ENCODE measurements around the gene PPIC.

The PPIC gene

DNA sequence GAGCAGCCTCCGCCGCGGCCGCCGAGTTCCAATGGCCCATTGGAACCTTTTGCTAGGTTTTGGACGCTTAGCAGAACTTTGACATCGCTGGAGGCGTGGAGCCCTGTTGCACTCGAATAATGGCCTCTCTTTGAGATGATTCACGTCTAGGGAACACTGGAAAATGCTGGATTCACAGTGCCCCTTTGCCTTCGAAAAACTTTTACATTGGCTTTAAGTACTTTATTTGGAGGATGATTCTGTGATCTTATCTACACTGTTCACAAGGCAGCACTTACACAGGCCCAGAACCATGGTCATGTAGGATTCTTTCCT is 536 bp upstream of the PPIC start:
- no peak overlapping the region for H3K27ac Mint-ChIP-seq
- peak overlapping the region; percentile 45 for H3K4me3 Mint-ChIP-seq
- no peaks in the 10 kb centered on the region for H3K36me3 Mint-ChIP-seq
- H3K27me3 Mint-ChIP-seq: peaks cover 41% of the 10 kb centered on the region
- no peaks in the 10 kb centered on the region for H3K9me3 Mint-ChIP-seq (ENCODE audit: low read depth)
- peaks cover 14% of the 10 kb centered on the region for H3K4me1 Mint-ChIP-seq (ENCODE audit: low read depth)

DNA sequence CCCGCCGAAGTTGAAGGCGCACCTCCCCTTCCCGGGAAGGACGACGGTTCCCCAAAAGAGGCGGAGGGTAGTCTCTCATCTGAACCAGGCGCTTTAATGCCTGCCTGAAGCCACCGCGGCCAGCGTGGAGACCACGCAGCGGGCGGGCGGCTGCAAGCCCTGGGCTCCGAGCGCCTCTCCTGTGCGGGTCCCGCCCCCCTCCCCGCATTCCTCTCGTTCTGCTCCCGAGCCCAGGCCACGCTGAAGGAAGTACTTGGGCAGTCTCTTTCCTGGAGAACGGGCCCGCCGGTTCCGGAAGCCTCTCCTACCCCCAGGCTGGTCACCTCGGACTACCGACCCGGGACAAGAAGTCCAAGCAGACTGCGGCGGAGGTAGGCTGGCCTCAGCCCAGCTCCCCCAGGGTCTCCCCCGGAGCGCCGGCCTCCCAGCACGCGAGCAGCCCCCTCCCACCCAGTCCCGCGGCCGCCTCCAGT is 571 bp downstream of the PPIC start:
- H3K27ac Mint-ChIP-seq: no peak overlapping the region
- H3K27me3 Mint-ChIP-seq: peaks cover 44% of the 10 kb centered on the region
- H3K36me3 Mint-ChIP-seq: no peaks in the 10 kb centered on the region

DNA sequence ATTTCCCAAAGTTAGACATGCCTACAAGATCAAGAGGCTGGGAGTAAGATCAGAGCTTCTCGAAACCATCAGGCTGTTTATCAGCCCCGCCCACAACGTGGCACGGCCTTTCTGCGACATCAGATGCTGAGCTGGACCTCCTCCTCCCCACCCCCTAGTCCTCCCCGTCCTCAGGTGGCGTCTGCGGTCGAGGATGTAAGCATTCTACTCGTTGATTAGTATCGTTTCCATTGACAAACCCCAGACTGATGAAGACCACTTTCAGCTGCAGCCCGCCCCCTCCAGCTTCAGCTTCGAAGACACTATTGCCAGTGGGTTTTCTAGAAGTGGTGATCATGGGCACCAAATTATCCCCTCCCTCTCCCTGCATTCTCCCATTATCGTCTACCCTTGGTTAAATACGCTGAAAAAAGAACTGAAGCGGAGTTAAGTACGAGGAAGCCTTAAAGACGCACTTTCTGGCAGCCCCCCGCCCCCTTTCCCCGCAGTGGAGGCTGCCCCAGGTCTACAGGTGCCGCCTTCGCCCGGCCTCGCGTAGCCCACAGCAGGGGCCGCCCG is 1.1 kb downstream of the PPIC start:
- H3K9me3 Mint-ChIP-seq (ENCODE audit: low read depth): no peaks in the 10 kb centered on the region
- H3K27ac Mint-ChIP-seq: no peak overlapping the region
- peak overlapping the region; percentile 78 for H3K4me3 Mint-ChIP-seq
- H3K36me3 Mint-ChIP-seq: no peaks in the 10 kb centered on the region
- peaks cover 14% of the 10 kb centered on the region for H3K4me1 Mint-ChIP-seq (ENCODE audit: low read depth)
- peaks cover 44% of the 10 kb centered on the region for H3K27me3 Mint-ChIP-seq

More for the DNA sequence above, 571 bp downstream of the PPIC start:
- no peaks in the 10 kb centered on the region for H3K9me3 Mint-ChIP-seq (ENCODE audit: low read depth)
- H3K4me3 Mint-ChIP-seq: peak overlapping the region; percentile 78
- H3K4me1 Mint-ChIP-seq (ENCODE audit: low read depth): peaks cover 14% of the 10 kb centered on the region

DNA sequence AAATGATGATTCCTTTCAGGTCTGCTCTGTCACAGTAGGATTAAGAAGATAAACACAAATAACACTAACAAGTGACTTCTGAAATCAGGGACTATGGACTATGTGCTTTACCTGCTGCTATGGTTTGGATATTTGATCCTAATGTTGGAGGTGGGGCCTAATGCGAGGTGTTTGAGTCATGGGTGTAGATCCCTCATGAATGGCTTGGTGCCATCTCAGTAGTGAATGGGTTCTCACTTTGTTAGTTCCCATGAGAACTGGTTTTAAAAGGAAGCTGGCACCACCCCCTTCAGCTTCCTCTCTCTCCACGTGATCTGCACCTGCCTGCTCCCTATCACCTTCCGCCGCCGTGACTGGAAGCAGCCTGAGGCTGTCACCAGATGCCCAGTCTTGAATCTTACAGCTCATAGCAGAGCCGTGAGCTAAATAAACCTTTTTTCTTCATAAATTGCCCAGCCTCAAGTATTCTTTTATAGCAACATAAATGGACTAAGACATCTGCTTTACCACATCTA is 3.3 kb downstream of the PPIC start:
- H3K9me3 Mint-ChIP-seq (ENCODE audit: low read depth): no peaks in the 10 kb centered on the region
- no peaks in the 10 kb centered on the region for H3K36me3 Mint-ChIP-seq
- peaks cover 39% of the 10 kb centered on the region for H3K27me3 Mint-ChIP-seq
- H3K4me3 Mint-ChIP-seq: no peak overlapping the region
- peaks cover 14% of the 10 kb centered on the region for H3K4me1 Mint-ChIP-seq (ENCODE audit: low read depth)
- no peak overlapping the region for H3K27ac Mint-ChIP-seq

DNA sequence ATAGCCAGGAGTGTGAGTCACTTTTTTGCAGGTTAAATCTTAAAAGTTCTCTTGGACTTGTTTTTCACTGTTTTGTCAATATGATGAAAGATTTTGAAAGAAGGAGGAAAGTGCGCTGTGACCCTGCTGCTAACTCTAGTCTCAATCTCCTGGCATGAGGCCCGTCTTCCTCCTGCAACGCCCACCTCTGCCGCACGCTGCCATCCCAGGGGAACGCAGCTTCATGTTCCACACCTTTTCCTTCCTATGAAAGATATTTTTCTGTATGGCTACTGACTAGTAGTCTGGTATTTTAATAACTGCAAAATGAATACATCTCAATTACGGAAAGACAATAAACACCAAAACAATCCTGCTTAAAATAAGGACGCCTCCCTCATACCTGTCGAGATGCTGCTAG is 8.3 kb downstream of the PPIC start:
- peaks cover 14% of the 10 kb centered on the region for H3K27me3 Mint-ChIP-seq
- H3K4me1 Mint-ChIP-seq (ENCODE audit: low read depth): no peaks in the 10 kb centered on the region
- no peaks in the 10 kb centered on the region for H3K9me3 Mint-ChIP-seq (ENCODE audit: low read depth)
- no peaks in the 10 kb centered on the region for H3K36me3 Mint-ChIP-seq
- no peak overlapping the region for H3K27ac Mint-ChIP-seq
- no peak overlapping the region for H3K4me3 Mint-ChIP-seq

DNA sequence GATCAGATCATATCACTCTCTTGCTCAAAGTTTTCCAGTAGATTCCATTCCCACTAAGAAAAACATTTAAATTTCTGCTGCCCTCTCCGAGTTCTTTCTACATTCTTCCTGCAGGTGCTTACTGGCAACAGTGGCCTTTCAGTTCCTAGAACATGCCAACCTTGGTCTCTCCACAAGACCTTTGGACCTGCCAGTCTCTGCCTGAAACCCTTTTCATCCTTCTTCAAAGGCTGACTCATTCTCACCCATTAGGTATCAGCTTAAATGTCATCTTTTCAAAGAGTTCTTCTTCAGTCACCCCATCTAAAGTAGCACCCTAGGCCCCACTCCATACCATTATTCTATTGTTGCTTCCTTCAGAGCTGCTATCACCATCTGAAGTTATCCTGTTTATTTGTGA is 21.8 kb downstream of the PPIC start:
- Mint-ChIP-seq H3K27ac (no peak overlapping the region), H3K36me3 (no peaks in the 10 kb centered on the region), H3K4me1 (ENCODE audit: low read depth) (no peaks in the 10 kb centered on the region), H3K9me3 (ENCODE audit: low read depth) (peaks cover 6% of the 10 kb centered on the region), H3K4me3 (no peak overlapping the region), H3K27me3 (peaks cover 3% of the 10 kb centered on the region)

DNA sequence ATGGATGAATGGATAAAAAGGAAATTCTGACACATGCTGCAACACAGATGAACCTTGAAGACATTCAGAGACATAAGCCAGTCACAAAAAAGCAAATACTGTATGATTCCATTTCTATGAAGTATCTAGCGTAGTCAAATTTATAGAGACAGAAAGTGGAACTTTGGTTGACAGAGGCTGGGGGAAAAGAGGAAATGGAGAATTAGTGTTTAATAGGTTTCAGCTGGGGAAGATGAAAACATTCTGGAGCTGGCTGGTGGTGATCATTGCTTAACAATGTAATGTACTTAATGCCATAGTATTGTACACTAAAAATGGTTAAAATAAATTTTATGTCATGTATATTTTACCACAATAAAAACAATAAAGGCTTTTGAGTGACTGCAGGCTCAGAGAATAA is 24.2 kb downstream of the PPIC start:
- H3K27me3 Mint-ChIP-seq: no peaks in the 10 kb centered on the region
- H3K4me3 Mint-ChIP-seq: no peak overlapping the region
- H3K27ac Mint-ChIP-seq: no peak overlapping the region
- no peaks in the 10 kb centered on the region for H3K4me1 Mint-ChIP-seq (ENCODE audit: low read depth)
- no peaks in the 10 kb centered on the region for H3K36me3 Mint-ChIP-seq
- peaks cover 6% of the 10 kb centered on the region for H3K9me3 Mint-ChIP-seq (ENCODE audit: low read depth)

DNA sequence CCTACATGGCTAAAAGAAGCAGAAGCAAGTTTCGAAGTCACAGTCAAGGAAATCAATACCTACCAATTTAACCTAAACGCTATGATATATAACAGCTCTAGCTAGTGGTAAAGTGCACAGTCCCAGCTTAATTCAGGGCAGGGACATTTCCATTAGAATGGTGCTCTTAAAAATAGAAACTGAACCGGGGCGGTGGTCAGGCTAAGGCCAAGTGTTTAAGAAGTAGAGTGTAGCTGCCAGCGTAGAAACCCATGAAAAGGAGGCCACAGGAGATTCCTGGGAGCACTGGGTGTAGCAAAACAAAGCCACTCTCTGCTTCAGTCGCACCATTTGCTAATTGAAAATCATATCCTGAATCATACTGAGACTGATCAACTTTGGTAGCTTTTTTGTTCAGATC is 28.8 kb downstream of the PPIC start:
- no peaks in the 10 kb centered on the region for H3K4me1 Mint-ChIP-seq (ENCODE audit: low read depth)
- H3K9me3 Mint-ChIP-seq (ENCODE audit: low read depth): no peaks in the 10 kb centered on the region
- H3K36me3 Mint-ChIP-seq: no peaks in the 10 kb centered on the region
- H3K4me3 Mint-ChIP-seq: no peak overlapping the region
- no peak overlapping the region for H3K27ac Mint-ChIP-seq
- H3K27me3 Mint-ChIP-seq: no peaks in the 10 kb centered on the region

DNA sequence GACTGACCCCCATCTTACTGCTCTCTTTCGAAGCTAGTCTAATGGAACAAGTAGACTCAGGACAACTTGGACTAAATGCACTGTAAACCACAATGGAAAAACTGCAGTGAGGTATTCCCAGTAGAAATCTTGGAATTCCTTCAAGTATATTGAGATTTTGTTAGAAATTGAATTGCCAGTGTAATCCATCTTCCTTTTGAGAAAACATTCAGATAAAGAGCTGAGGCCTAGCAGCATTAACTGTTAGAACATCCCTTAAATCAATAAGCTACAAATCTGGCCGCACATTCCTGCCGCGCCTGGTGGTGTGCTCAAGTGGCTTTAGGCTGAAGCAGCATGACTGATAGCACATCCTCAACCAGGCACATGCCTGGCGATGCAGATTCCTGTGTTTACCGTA is 29.3 kb downstream of the PPIC start:
- H3K36me3 Mint-ChIP-seq: no peaks in the 10 kb centered on the region
- no peak overlapping the region for H3K27ac Mint-ChIP-seq
- no peak overlapping the region for H3K4me3 Mint-ChIP-seq
- no peaks in the 10 kb centered on the region for H3K4me1 Mint-ChIP-seq (ENCODE audit: low read depth)
- no peaks in the 10 kb centered on the region for H3K27me3 Mint-ChIP-seq
- H3K9me3 Mint-ChIP-seq (ENCODE audit: low read depth): no peaks in the 10 kb centered on the region

DNA sequence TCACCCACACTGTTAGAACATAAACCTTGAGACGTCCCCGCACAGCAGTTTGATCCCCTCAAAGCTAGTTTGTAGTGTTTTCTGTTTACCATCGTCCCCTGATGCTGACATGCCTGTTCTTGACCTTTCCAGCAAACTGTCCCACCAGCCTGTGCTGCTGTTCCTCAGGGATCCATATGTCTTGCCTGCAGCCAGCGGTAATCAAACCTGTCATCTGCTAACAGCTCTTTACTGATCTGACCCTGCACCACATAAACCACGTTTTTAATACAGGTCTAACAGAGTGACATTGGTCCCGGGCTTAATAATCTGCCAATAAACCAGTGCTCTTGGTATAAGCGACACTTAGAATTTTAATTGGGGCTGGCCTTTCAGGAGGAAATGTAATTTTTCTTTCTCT is 34.7 kb downstream of the PPIC start:
- no peak overlapping the region for H3K4me3 Mint-ChIP-seq
- H3K9me3 Mint-ChIP-seq (ENCODE audit: low read depth): no peaks in the 10 kb centered on the region
- no peaks in the 10 kb centered on the region for H3K27me3 Mint-ChIP-seq
- H3K4me1 Mint-ChIP-seq (ENCODE audit: low read depth): no peaks in the 10 kb centered on the region
- no peaks in the 10 kb centered on the region for H3K36me3 Mint-ChIP-seq
- no peak overlapping the region for H3K27ac Mint-ChIP-seq

DNA sequence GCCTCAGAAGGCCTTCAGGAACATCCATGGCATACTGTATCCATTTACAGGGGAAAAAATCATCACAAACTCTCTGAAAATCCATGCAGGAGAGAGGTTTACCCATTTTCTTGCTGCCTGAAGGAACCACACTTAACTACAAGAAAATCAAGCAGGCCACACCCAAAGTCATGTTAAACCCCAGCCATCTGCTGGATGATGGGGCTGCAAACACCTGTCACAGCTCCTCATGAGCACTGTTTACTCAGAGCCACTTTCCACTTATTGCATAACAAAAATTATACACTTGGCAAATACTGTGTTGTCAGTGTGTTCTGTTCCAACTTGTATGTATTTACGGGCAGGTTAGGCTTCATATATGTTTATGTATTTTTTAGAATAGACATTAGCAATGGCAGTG is 35.8 kb downstream of the PPIC start:
- no peak overlapping the region for H3K27ac Mint-ChIP-seq
- no peaks in the 10 kb centered on the region for H3K36me3 Mint-ChIP-seq
- H3K4me1 Mint-ChIP-seq (ENCODE audit: low read depth): no peaks in the 10 kb centered on the region
- no peaks in the 10 kb centered on the region for H3K9me3 Mint-ChIP-seq (ENCODE audit: low read depth)
- H3K4me3 Mint-ChIP-seq: no peak overlapping the region
- no peaks in the 10 kb centered on the region for H3K27me3 Mint-ChIP-seq

DNA sequence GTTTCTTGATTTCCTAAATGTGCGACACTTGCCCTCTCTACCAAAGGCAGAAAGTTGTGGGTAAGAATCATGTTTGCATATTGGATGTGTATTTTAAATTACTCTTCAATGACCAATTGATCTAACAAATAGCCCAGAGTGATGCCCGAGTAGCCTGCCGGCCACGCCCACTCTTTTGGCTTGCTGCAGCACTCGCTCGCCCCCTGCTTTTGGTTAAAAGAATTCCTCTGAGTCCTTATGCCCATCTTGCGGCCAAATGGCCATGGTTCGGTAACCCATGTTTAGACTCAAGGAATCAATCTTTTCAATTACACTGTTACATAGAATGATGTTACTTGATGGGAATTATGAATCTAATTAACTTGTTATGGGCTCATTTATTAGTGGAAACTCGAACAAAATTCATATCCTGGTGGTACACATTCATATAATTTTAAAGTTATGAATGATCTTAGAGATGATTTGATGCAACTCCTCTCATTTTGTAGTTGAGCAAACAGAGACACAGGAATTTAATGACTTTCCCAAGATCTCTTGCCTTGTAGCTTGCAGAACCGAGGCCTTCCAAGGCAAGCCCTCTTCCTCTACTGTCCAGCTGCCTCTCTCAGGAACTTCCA is 36.5 kb downstream of the PPIC start:
- Mint-ChIP-seq H3K27me3 (no peaks in the 10 kb centered on the region), H3K4me1 (ENCODE audit: low read depth) (no peaks in the 10 kb centered on the region), H3K9me3 (ENCODE audit: low read depth) (no peaks in the 10 kb centered on the region), H3K36me3 (no peaks in the 10 kb centered on the region), H3K27ac (no peak overlapping the region), H3K4me3 (no peak overlapping the region)

DNA sequence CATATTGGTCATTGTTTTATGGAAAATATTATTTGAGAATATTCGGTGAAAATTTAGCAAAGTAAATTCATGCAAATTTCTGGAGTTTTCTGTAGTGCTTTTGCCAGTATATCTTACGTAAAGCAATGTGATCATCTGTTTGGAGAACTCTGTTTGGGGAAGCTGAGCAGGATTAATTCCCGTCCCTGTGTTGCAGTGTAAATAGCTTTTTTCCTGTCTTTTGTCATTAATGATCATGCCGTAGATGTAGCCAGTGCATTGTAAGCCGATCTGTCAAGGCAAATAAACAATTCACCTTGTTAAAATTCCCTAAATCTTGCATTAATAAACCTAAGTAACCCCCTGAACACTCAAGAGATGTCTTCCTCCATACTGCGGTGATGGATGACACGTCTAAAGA is 39.2 kb downstream of the PPIC start:
- H3K27ac Mint-ChIP-seq: no peak overlapping the region
- H3K4me1 Mint-ChIP-seq (ENCODE audit: low read depth): no peaks in the 10 kb centered on the region
- H3K9me3 Mint-ChIP-seq (ENCODE audit: low read depth): no peaks in the 10 kb centered on the region
- H3K36me3 Mint-ChIP-seq: no peaks in the 10 kb centered on the region
- no peaks in the 10 kb centered on the region for H3K27me3 Mint-ChIP-seq
- no peak overlapping the region for H3K4me3 Mint-ChIP-seq

DNA sequence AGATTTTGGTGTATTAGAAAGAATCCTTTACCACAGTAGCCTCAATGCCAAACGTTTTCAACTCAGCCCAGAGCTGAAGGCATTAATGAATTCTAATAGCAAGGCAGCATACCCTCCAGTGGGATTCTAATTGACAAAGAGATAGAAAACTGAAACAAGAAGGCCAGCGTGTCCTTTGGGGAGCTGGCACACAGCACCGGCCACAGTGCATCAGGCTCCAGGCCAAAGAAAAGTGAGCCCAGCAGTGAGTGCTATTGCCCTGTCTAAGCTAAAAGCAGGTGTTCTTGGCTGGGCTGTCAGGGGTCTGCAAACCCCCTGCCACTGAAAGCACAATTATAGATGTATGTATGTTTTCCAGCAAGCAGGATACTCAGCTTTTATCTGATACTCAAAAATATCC is 40.4 kb downstream of the PPIC start:
- H3K36me3 Mint-ChIP-seq: no peaks in the 10 kb centered on the region
- no peak overlapping the region for H3K27ac Mint-ChIP-seq
- peaks cover 1% of the 10 kb centered on the region for H3K27me3 Mint-ChIP-seq
- H3K9me3 Mint-ChIP-seq (ENCODE audit: low read depth): no peaks in the 10 kb centered on the region
- H3K4me3 Mint-ChIP-seq: no peak overlapping the region
- H3K4me1 Mint-ChIP-seq (ENCODE audit: low read depth): no peaks in the 10 kb centered on the region

DNA sequence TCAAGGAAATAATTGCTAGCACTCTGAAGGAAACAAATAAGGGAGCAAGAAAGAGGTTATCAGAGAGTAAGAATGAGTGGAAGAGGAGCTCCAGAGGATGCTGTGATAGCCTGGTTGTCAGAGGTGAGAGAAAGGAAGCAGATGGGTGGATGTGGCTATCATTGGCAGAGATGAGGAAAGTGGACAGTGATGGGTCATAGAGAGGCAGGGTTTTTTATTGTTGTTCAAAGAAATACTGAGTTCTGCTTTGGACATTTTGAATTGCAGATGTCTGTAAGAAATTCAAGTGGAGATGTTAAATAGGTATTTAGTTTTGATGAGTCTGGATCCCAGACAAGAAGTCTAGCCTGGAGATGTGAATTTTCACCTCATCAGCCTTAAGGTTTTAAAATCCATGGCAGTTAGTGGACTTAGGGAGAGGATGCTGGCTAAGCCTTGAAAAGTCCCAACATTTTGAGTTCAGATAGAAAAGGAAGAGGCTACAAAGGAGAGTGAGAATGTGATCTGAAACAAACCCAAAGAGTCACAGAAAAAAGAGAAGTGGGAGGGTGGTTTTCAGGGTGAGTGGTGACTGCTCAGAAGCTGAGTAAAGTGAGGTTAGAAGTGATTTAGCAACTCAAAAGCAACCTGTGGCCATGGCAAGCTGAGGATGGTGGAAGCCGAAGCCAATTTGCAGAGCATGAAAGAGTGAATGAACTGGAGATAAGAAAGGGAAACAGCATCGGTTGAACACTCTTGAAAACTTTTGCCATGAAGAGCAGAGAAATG is 50.4 kb downstream of the PPIC start:
- Mint-ChIP-seq H3K4me3 (no peak overlapping the region), H3K4me1 (ENCODE audit: low read depth) (no peaks in the 10 kb centered on the region), H3K36me3 (peaks cover 2% of the 10 kb centered on the region), H3K27me3 (no peaks in the 10 kb centered on the region), H3K27ac (no peak overlapping the region), H3K9me3 (ENCODE audit: low read depth) (no peaks in the 10 kb centered on the region)
